K562 (cell line): Measurements from ENCODE around the gene SCUBE2. TPM values are rescaled to one million over a fixed set of nuclear protein-coding genes. Genes with fewer than 3 reads are reported as not detected.
"Not testable (repeated sequence)": the region's sequence is repeated elsewhere in the genome, so short reads cannot be mapped to it uniquely, and the experiment has no call there.

Experiments
- ATAC-seq: fragments of 200-7000 bp; cut with Tn5 transposase; 3 replicates; pipeline ENCODE4 v1.9.1; 2020; ENCODE audit warnings: moderate library complexity
- BruUV-seq: library from RNA; stranded (reverse); fragments of 400-500 nt; replicated peaks from 2 replicates; lab custom pipeline; 2021; lab: Mats Ljungman, UMichigan
- CTCF ChIA-PET: fragments of 300-600 bp; formaldehyde crosslinking; extraction: SDS; loops from one replicate; lab custom pipeline; 2021; ENCODE audit warnings: low intra/inter-chr PET ratio; lab: Yijun Ruan, JAX
- POLR2A ChIA-PET: fragments of 300-600, 350-650 bp; sonication (Branson Sonifier 250); formaldehyde crosslinking; extraction: SDS; loops from one replicate; lab custom pipeline; 2021; ENCODE audit warnings: antibody characterized with exemption, inconsistent platforms; lab: Yijun Ruan, JAX
- DNase-seq, 4 experiments: peaks; one replicate each; pipeline versions ENCODE4 v3.0.0 to v3.0.0-alpha.2; 2011 to 2018; ENCODE audit warnings: low spot score in 3 of 4, mixed read lengths in 3 of 4; ENCODE audit errors: extremely low read depth in 1 of 4
- FAIRE-seq: peaks from 2 replicates; lab custom pipeline; 2011; peaks lifted over from hg19 to GRCh38; lab: Jason Lieb, UNC
- H2AFZ ChIP-seq: 2 replicates; pipeline ENCODE4 v1.6.0; 2011; ENCODE audit warnings: low read depth, low read length, control low read depth, inconsistent platforms
- H3K27ac ChIP-seq: fragments of 200-600 bp; 3 replicates; pipeline ENCODE4 v1.8.0; 2011; ENCODE audit warnings: low read depth, mild to moderate bottlenecking, control low read depth, inconsistent platforms, low read length, moderate library complexity, mixed read lengths; ENCODE audit errors: extremely low read depth
- H3K27me3 ChIP-seq, 2 experiments: fragments of 300-600 bp in 1 of 2; 2 replicates in 1 of 2; 3 replicates in 1 of 2; pipeline versions ENCODE4 v1.6.0 to v1.8.0; 2011; ENCODE audit warnings: inconsistent platforms in 2 of 2, low read length in 2 of 2, mild to moderate bottlenecking in 1 of 2, mixed read lengths in 1 of 2, moderate library complexity in 1 of 2; ENCODE audit not compliant: control insufficient read depth in 2 of 2, insufficient read depth in 2 of 2
- H3K36me3 ChIP-seq: fragments of 300-600 bp; 3 replicates; pipeline ENCODE4 v1.8.0; 2011; ENCODE audit warnings: mild to moderate bottlenecking, low read length, inconsistent platforms; ENCODE audit not compliant: control insufficient read depth, insufficient read depth
- H3K4me1 ChIP-seq, 2 experiments: fragments of 200-600 bp in 1 of 2; replicated peaks in 1 of 2; 2 replicates in 1 of 2; 3 replicates in 1 of 2; pipeline versions ENCODE4 v1.5.1 to v1.8.0; 2011; ENCODE audit warnings: inconsistent platforms in 2 of 2, low read length in 2 of 2, mild to moderate bottlenecking in 1 of 2, mixed read lengths in 1 of 2, moderate library complexity in 1 of 2; ENCODE audit not compliant: control insufficient read depth in 2 of 2, insufficient read depth in 2 of 2
- H3K4me2 ChIP-seq: 2 replicates; pipeline ENCODE4 v1.6.1; 2011; ENCODE audit warnings: low read length, control low read depth, inconsistent platforms, mixed read lengths; ENCODE audit not compliant: insufficient read depth
- H3K4me3 ChIP-seq: fragments of 200-600 bp; sonication (generic), shearing (Covaris generic); 2 replicates; pipeline ENCODE4 v1.5.1; 2016; ENCODE audit warnings: control low read depth, inconsistent platforms
- H3K79me2 ChIP-seq: fragments of 200-600 bp; 3 replicates; pipeline ENCODE4 v1.8.0; 2011; ENCODE audit warnings: low read length, inconsistent platforms; ENCODE audit not compliant: control insufficient read depth, insufficient read depth
- H3K9ac ChIP-seq, 2 experiments: 2 replicates each; pipeline versions ENCODE4 v1.6.0 to v1.6.1; 2011; ENCODE audit warnings: low read depth in 2 of 2, low read length in 2 of 2, control low read depth in 1 of 2, inconsistent platforms in 1 of 2, mild to moderate bottlenecking in 1 of 2, mixed read lengths in 1 of 2; ENCODE audit not compliant: insufficient read depth in 1 of 2
- H3K9me1 ChIP-seq: one replicate; pipeline ENCODE4 v1.6.0; 2011; ENCODE audit warnings: inconsistent platforms, mild to moderate bottlenecking, low read length, moderate library complexity; ENCODE audit not compliant: control insufficient read depth, insufficient read depth
- H3K9me3 ChIP-seq: replicated peaks from 2 replicates; pipeline ENCODE4 v1.5.1; 2011; ENCODE audit warnings: low read depth, low read length, inconsistent platforms; ENCODE audit not compliant: control insufficient read depth, insufficient read depth
- H4K20me1 ChIP-seq: replicated peaks from 2 replicates; pipeline ENCODE4 v1.6.1; 2011; ENCODE audit warnings: low read length, inconsistent platforms, mixed read lengths; ENCODE audit not compliant: control insufficient read depth, insufficient read depth
- NFYB ChIP-seq: IDR thresholded peaks from 2 replicates; pipeline ENCODE4 v1.6.1; 2011; ENCODE audit warnings: mild to moderate bottlenecking, moderate library complexity; ENCODE audit not compliant: insufficient read length; ENCODE audit errors: extremely low read depth
- RAD51 ChIP-seq: fragments of 450-650 bp; IDR thresholded peaks from 2 replicates; pipeline ENCODE4 v1.7.1; 2016; ENCODE audit warnings: low read depth, mild to moderate bottlenecking, borderline replicate concordance
- USF2 ChIP-seq: sonication (generic); formaldehyde crosslinking; IDR thresholded peaks from 2 replicates; pipeline ENCODE4 v1.5.0; 2020; ENCODE audit warnings: missing genetic modification reagents
- YY1 ChIP-seq, 3 experiments: IDR thresholded peaks; 2 replicates each; pipeline ENCODE4 v1.6.1; 2011; ENCODE audit warnings: low read length in 2 of 3, mild to moderate bottlenecking in 2 of 3, moderate library complexity in 2 of 3, borderline replicate concordance in 1 of 3, control low read depth in 1 of 3, low read depth in 1 of 3; ENCODE audit not compliant: insufficient read depth in 3 of 3, insufficient replicate concordance in 2 of 3, control insufficient read depth in 1 of 3, insufficient read length in 1 of 3; ENCODE audit errors: extremely low read depth in 1 of 3
- ZNF24 ChIP-seq: fragments of 450-650 bp; IDR thresholded peaks from 2 replicates; pipeline ENCODE4 v1.6.1; 2016
- ZNF717 ChIP-seq: fragments of 250-450 bp; sonication (Bioruptor Pico); IDR thresholded peaks from 2 replicates; pipeline ENCODE4 v1.5.0; 2021
- WGBS: fragments of 100-300 bp; shearing (Covaris generic); methylation state at CpG from one replicate; pipeline ENCODE4 v1.1.6; 2016; ENCODE audit warnings: low coverage, mixed read lengths; ENCODE audit not compliant: insufficient coverage; ENCODE audit errors: missing lambda C conversion rate; 5-methylcytosine and 5-hydroxymethylcytosine counted together
- in situ Hi-C: fragments of 300-500 bp; cut with MboI; formaldehyde crosslinking; loops from 4 replicates; pipeline ENCODE4 v1.15.0; 2018; ENCODE audit warnings: inconsistent platforms, mixed read lengths
- intact Hi-C: fragments of 100-400 bp; cut with micrococcal nuclease; formaldehyde crosslinking; loops from 2 replicates; pipeline ENCODE4 v1.14.2; 2022
- polyA plus RNA-seq, 8 experiments: library from polyadenylated mRNA; depleted of rRNA in 4 of 8; stranded (reverse) in 5 of 8; unstranded in 3 of 8; fragments of >200 nt; fragmentation: Nextera tagmentation in 2 of 8; fragmentation: Illumina TruSeq in 1 of 8; extraction: Ambion mirVana in 2 of 8; extraction: Trizol in 1 of 8; gene quantifications; 2 replicates each; pipeline versions ENCODE4 v1.2.1 to v1.2.3, GENCODE V29; 2011 to 2014; ENCODE audit warnings: inconsistent platforms in 1 of 8, missing spikeins in 1 of 8
- total RNA-seq, 7 experiments: library from RNA; depleted of rRNA in 6 of 7; stranded (reverse); fragments of >200 nt in 6 of 7; fragmentation: Illumina TruSeq in 2 of 7; extraction: Trizol in 2 of 7; gene quantifications; 2 replicates each; pipeline versions ENCODE4 v1.2.1 to v1.2.3, GENCODE V29; 2011 to 2021; ENCODE audit warnings: low replicate concordance in 1 of 7
- TF ChIP-seq, protein P1 (sequence below): sonication (generic); formaldehyde crosslinking; IDR thresholded peaks from 2 replicates; pipeline ENCODE4 v1.9.0; 2022; ENCODE audit warnings: mild to moderate bottlenecking, missing genetic modification reagents

The SCUBE2 gene
- total and polyA plus RNA-seq, 9 of the 15 experiments (the other 6 are each of a cell fraction or from before 2014, with no cell fraction given), result 0.06 to 0.40 (median 0.07) TPM; not detected in 6

DNA sequence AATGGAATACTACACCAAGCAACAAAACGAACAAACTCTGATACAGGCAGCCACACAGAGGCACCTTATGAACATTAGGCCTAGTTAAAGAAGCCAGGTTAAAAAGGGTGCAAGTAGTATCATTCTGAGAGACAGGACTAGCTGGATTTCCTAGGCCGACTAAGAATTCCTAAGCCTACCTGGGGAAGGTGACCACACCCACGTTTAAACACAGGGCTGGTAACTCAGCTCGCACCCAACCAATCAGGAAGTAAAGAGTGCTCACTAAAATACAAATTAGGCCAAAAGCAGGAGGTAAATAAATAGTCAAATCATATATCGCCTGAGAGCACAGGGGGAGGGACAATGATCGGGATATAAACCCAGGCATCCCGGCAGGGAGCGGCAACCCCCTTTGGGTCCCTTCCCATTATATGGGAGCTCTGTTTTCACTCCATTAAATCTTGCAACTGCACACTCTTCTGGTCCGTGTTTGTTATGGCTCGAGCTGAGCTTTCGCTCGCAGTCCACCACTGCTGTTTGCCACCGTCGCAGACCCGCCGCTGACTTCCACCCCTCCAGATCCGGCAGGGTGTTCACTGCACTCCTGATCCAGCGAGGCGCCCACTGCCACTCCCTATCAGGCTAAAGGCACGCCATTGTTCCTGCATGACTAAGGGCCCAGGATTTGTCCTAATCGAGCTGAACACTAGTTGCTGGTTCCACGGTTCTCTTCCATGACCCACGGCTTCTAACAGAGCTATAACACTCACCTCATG lies 6.0 kb upstream of the SCUBE2 start:
- H3K9ac ChIP-seq, H3K79me2 ChIP-seq, ATAC-seq, DNase-seq, H3K9me1 ChIP-seq, CTCF ChIA-PET, H3K4me1 ChIP-seq, H3K9me3 ChIP-seq, H3K27ac ChIP-seq, H3K4me3 ChIP-seq, in situ Hi-C loops, H3K36me3 ChIP-seq, H4K20me1 ChIP-seq, BruUV-seq: not testable (repeated sequence)
- 0 out of 2 replicates have a peak overlapping the region, but pooled peaks have one; percentile 57 for H2AFZ ChIP-seq
- TF ChIP-seq YY1 (IDR thresholded peaks at IDR 0.05; ENCODE audit: borderline replicate concordance in 1 of 3, control insufficient read depth in 1 of 3, extremely low read depth in 1 of 3, insufficient read depth in 3 of 3, insufficient read length in 1 of 3, insufficient replicate concordance in 2 of 3, low read depth in 1 of 3, low read length in 2 of 3), result peak in 1 of 3 experiments; percentile 10
- peaks cover 13 to 36% of the 10 kb centered on the region in 2 experiments for H3K27me3 ChIP-seq
- intact Hi-C loops, result loop anchor here (5.0 kb wide), 1 partner anchor 35 kb away; no protein-coding TSS in a partner anchor
- FAIRE-seq, result peak; percentile 19
- POLR2A ChIA-PET, result interaction anchor here (0.6 to 0.9 kb wide), 4 partner anchors 14 to 363 kb away, joined by 3 read pairs; partner anchors contain the start of gene NRIP3
- H3K4me2 ChIP-seq, result peak overlapping the region; percentile 26; the same call in 1 of the 2 replicates
- 19% methylated on average over 23 of the region's 23 CpGs for WGBS

GRCh38 chr11:9096427-9096826 lies 5.0 kb upstream of the SCUBE2 start:
- intact Hi-C loops, result loop anchor here (5.0 kb wide), 1 partner anchor 36 kb away; no protein-coding TSS in a partner anchor
- BruUV-seq, result no TSS peak
- H3K9me3 ChIP-seq, result no peaks in the 10 kb centered on the region
- H3K9me1 ChIP-seq, result no peaks in the 10 kb centered on the region
- 10% methylated on average over 5 of the region's 5 CpGs for WGBS
- FAIRE-seq (no peak), DNase-seq (no peak), ATAC-seq (no peak)
- ChIA-PET POLR2A (no interaction called here), CTCF (no interaction called here)
- no peak overlapping the region for H3K4me3 ChIP-seq
- H3K4me2 ChIP-seq, result no peak overlapping the region
- peaks cover 6 to 9% of the 10 kb centered on the region in 2 experiments; a peak in 3 of 5 replicates for H3K4me1 ChIP-seq
- no peaks in the 10 kb centered on the region for H4K20me1 ChIP-seq
- no peak overlapping the region for H3K27ac ChIP-seq
- in situ Hi-C loops, result no loop called here
- peaks cover 20 to 41% of the 10 kb centered on the region in 2 experiments for H3K27me3 ChIP-seq
- no peak overlapping the region for H3K9ac ChIP-seq
- H3K79me2 ChIP-seq, result no peaks in the 10 kb centered on the region
- no peaks in the 10 kb centered on the region for H3K36me3 ChIP-seq
- no peak overlapping the region for H2AFZ ChIP-seq
- TF ChIP-seq, protein P1, sequence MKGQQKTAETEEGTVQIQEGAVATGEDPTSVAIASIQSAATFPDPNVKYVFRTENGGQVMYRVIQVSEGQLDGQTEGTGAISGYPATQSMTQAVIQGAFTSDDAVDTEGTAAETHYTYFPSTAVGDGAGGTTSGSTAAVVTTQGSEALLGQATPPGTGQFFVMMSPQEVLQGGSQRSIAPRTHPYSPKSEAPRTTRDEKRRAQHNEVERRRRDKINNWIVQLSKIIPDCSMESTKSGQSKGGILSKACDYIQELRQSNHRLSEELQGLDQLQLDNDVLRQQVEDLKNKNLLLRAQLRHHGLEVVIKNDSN (CRISPR knock-in tag), result peak; percentile 81
- TF ChIP-seq ZNF24, result peak; percentile 39; the same call in 1 of the 2 replicates
- TF ChIP-seq USF2 (CRISPR knock-in tag), result peak; percentile 62
- peak; percentile 38 for TF ChIP-seq NFYB
- no peak for TF ChIP-seq ZNF717 (CRISPR knock-in tag)
- TF ChIP-seq RAD51, result peak; percentile 50; the same call in 1 of the 2 replicates
